Measurements from ENCODE around the gene NALCN. TPM values are rescaled to one million over a fixed set of nuclear protein-coding genes. Genes with fewer than 3 reads are reported as not detected.

The NALCN gene
- total RNA-seq, 1 donor from 2014 or later, result 0.12 TPM

DNA sequence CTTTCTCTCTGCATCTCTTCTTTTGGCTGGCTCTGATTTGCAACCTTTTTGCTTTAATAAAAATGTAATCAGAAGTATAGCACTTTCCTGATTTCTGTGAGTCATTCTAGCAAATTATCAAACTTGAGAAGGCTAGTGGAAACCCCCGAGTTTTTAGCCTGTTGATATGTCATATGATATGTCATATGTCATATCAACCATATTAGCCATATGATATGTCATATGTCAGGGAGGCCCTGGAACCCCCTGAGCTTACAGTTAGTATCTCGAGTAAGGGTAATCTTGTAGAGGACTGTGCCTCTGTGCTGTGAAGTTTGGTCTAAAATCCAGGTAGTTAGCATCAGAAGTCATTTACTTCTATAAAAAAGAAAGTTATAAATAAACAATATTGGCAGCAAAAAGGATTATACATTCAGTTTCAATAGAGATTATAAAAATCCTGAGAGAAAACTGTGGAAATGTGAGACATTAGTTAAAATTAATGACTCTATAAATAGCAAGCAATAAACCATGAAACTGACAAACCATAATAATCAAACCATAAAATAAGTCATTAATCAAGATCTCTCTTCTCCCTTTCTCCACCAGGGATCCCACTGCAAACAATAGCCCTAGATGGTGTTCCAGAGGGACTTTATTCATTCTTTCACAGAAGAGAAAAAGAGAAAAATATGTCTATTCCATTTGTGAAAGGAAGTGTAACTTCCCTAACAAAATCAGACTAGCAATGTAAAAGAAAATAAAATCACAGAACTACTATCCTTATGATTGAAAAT lies 167.4 kb downstream of the NALCN start:
- DNase-seq (ENCODE audit: low spot score, unreplicated experiment), result no peak
- Mint-ChIP-seq H3K27me3 (no peaks in the 10 kb centered on the region), H3K9me3 (ENCODE audit: low read depth) (peaks cover 9% of the 10 kb centered on the region), H3K36me3 (ENCODE audit: insufficient read depth) (no peaks in the 10 kb centered on the region), H3K27ac (no peak overlapping the region), H3K4me3 (ENCODE audit: low read depth) (no peak overlapping the region), H3K4me1 (ENCODE audit: low read depth) (no peaks in the 10 kb centered on the region)
- TF ChIP-seq, protein P1, sequence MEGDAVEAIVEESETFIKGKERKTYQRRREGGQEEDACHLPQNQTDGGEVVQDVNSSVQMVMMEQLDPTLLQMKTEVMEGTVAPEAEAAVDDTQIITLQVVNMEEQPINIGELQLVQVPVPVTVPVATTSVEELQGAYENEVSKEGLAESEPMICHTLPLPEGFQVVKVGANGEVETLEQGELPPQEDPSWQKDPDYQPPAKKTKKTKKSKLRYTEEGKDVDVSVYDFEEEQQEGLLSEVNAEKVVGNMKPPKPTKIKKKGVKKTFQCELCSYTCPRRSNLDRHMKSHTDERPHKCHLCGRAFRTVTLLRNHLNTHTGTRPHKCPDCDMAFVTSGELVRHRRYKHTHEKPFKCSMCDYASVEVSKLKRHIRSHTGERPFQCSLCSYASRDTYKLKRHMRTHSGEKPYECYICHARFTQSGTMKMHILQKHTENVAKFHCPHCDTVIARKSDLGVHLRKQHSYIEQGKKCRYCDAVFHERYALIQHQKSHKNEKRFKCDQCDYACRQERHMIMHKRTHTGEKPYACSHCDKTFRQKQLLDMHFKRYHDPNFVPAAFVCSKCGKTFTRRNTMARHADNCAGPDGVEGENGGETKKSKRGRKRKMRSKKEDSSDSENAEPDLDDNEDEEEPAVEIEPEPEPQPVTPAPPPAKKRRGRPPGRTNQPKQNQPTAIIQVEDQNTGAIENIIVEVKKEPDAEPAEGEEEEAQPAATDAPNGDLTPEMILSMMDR (IDR thresholded peaks at IDR 0.05; ENCODE audit: unreplicated experiment), result no peak

DNA sequence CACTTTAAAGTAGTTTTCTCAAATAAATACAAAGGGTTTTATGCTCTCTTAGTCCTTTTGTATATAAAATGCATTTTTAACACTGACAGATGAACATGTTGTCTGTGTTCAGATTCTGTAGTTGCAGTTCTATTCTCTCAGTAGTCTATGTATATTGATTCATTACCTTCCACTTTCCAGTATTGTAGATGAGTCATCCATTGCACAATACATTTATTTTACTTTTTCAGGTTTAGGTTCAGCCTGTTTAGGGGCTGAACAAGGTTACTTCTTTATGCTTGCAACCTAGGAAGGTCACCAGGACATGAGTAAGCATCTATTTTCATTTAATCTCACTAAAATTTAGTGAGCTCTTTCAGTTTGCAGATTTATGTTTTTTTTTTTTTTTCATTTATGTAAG lies 173.6 kb downstream of the NALCN start:
- TF ChIP-seq, protein P1 (IDR thresholded peaks at IDR 0.05; ENCODE audit: unreplicated experiment), result no peak

DNA sequence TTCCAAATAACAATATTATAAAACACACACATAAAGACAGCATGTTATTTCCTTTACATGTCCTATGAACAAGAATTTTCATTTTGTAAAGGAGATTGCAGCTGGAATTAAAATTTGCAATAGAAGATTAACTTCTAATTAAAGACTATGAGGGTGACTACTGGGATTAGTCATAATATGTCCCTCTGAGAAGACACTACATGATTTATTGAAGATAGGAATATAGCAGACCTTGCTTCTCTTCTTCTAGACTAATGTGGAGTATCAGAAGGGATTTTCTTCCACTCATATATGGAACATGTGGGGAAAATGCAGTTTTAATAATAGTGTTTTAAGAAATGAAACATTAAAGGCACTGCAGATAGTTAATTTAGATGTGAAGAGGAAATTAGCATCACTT lies 177.8 kb downstream of the NALCN start:
- Mint-ChIP-seq H3K4me3 (ENCODE audit: low read depth) (no peak overlapping the region), H3K27ac (no peak overlapping the region), H3K36me3 (ENCODE audit: insufficient read depth) (no peaks in the 10 kb centered on the region), H3K9me3 (ENCODE audit: low read depth) (no peaks in the 10 kb centered on the region), H3K4me1 (ENCODE audit: low read depth) (no peaks in the 10 kb centered on the region), H3K27me3 (no peaks in the 10 kb centered on the region)
- no peak for DNase-seq (ENCODE audit: low spot score, unreplicated experiment)
- TF ChIP-seq, protein P1 (IDR thresholded peaks at IDR 0.05; ENCODE audit: unreplicated experiment), result no peak

More for the DNA sequence above, 173.6 kb downstream of the NALCN start:
- DNase-seq (ENCODE audit: low spot score, unreplicated experiment), result no peak
- Mint-ChIP-seq H3K9me3 (ENCODE audit: low read depth) (no peaks in the 10 kb centered on the region), H3K4me1 (ENCODE audit: low read depth) (no peaks in the 10 kb centered on the region), H3K27ac (no peak overlapping the region), H3K4me3 (ENCODE audit: low read depth) (no peak overlapping the region), H3K36me3 (ENCODE audit: insufficient read depth) (no peaks in the 10 kb centered on the region), H3K27me3 (no peaks in the 10 kb centered on the region)

DNA sequence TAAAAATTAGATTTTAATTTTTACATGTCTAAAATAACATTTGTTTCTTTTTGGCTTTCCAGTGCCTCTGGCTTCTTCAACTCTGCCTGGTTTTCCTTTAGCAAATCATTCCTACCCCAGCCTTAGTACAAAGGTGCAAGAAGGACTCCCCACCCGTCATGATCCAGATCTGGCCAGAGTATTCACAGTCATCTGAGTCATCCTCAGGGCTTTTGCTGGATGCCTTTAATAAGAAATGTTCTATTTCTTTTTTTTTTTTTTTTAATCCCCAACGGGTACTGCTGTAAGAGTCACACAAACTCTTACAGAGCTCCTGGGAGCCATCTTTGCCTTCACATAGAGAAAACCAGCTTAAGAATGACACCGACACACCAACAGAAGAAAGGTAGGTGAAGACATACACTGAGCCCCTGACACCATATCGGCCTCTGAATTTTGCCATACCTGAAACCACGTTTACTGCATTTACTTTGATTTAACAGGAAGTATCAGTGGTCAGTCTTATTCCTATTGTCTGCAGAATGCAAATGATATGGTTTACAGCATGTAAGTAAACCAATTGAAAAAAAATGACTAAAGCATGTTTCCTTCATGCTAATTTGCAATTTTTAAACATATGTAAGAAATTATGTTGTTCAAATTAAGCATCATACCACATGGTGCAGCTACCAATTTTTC lies 184.4 kb downstream of the NALCN start:
- no peak overlapping the region for H3K27ac Mint-ChIP-seq
- TF ChIP-seq, protein P1 (IDR thresholded peaks at IDR 0.05; ENCODE audit: unreplicated experiment), result no peak
- H3K27me3 Mint-ChIP-seq, result no peaks in the 10 kb centered on the region
- H3K4me1 Mint-ChIP-seq (ENCODE audit: low read depth), result no peaks in the 10 kb centered on the region
- no peak for DNase-seq (ENCODE audit: low spot score, unreplicated experiment)
- H3K4me3 Mint-ChIP-seq (ENCODE audit: low read depth), result no peak overlapping the region
- H3K9me3 Mint-ChIP-seq (ENCODE audit: low read depth), result peaks cover 3% of the 10 kb centered on the region
- H3K36me3 Mint-ChIP-seq (ENCODE audit: insufficient read depth), result no peaks in the 10 kb centered on the region

DNA sequence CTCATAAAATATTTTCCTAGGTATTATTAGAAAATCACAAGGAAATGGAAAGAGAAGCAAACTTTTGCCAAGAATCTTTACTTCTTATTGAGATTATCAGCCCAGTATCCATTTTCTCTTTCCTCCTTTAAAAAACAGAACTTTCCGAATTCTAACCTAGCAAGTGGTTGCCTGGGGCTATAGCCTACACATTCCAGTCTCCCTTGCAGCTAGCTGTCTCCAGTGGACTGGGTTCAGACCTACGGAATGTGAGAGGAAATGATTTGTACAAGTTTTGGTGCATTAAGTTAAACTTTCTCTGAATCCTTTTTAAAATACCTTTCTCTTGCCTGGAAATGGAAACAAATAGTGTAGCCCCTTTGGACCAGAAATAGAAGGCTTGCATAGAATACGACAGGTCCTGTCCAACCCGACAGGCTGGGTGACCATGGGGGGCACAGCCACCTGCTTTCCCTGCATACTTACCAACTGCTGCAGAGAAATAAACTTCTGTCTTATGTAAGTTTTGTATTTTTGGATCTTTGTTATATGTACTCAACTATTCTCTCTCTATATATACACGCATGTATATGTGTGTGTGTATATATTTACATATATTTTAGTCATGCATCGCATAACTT lies 185.9 kb downstream of the NALCN start:
- no peaks in the 10 kb centered on the region for H3K4me1 Mint-ChIP-seq (ENCODE audit: low read depth)
- no peak for DNase-seq (ENCODE audit: low spot score, unreplicated experiment)
- TF ChIP-seq, protein P1 (IDR thresholded peaks at IDR 0.05; ENCODE audit: unreplicated experiment), result no peak
- H3K4me3 Mint-ChIP-seq (ENCODE audit: low read depth), result no peak overlapping the region
- H3K27ac Mint-ChIP-seq, result no peak overlapping the region
- H3K27me3 Mint-ChIP-seq, result no peaks in the 10 kb centered on the region
- peaks cover 3% of the 10 kb centered on the region for H3K9me3 Mint-ChIP-seq (ENCODE audit: low read depth)
- no peaks in the 10 kb centered on the region for H3K36me3 Mint-ChIP-seq (ENCODE audit: insufficient read depth)
